Naive thymus-derived CD4-positive, alpha-beta T cell (primary cell): ENCODE measurements around the gene CYB561. TPM values are rescaled to one million over a fixed set of nuclear protein-coding genes. Genes with fewer than 3 reads are reported as not detected.
A peak's percentile ranks its signal among the peaks of the same experiment; 100 is the strongest.

Source experiments
- ATAC-seq: fragments of 150-1000 bp; cut with Tn5 transposase; 2 replicates; pipeline ENCODE4 v1.10.0; 2021; ENCODE audit warnings: mild to moderate bottlenecking, moderate library complexity
- CTCF ChIA-PET: fragments of 350-600 bp; sonication (Branson Sonifier 250); formaldehyde crosslinking; loops from one replicate; lab custom pipeline; 2021; ENCODE audit warnings: antibody characterized with exemption; lab: Charles Lee
- POLR2A ChIA-PET: fragments of 350-600 bp; sonication (Branson Sonifier 250); formaldehyde crosslinking; loops from one replicate; lab custom pipeline; 2021; ENCODE audit warnings: antibody characterized with exemption, inconsistent platforms; lab: Charles Lee
- DNase-seq, 9 donors: peaks; one replicate each; pipeline versions ENCODE4 v3.0.0 to v3.0.0-alpha.2; 2020 to 2022; ENCODE audit warnings: mixed read lengths in 1 of 9
- H3K27ac ChIP-seq: one replicate; pipeline ENCODE4 v1.7.0; 2013; ENCODE audit warnings: mild to moderate bottlenecking, low read depth, low read length, moderate library complexity
- H3K27me3 ChIP-seq, 2 donors: one replicate each; pipeline ENCODE4 v1.7.0; 2013; ENCODE audit warnings: low read length in 2 of 2, mild to moderate bottlenecking in 2 of 2, moderate library complexity in 2 of 2; ENCODE audit not compliant: control insufficient read depth in 2 of 2, insufficient read depth in 2 of 2
- H3K36me3 ChIP-seq, 3 experiments: 1 replicate in 2 of 3; 2 replicates in 1 of 3; pipeline ENCODE4 v1.7.0; 2013; ENCODE audit warnings: low read length in 3 of 3, mild to moderate bottlenecking in 3 of 3, moderate library complexity in 1 of 3; ENCODE audit not compliant: insufficient read depth in 3 of 3, control insufficient read depth in 2 of 3
- H3K4me1 ChIP-seq, 2 donors: one replicate each; pipeline ENCODE4 v1.7.0; 2013; ENCODE audit warnings: low read length in 2 of 2, mild to moderate bottlenecking in 2 of 2, moderate library complexity in 1 of 2; ENCODE audit not compliant: control insufficient read depth in 2 of 2, insufficient read depth in 2 of 2
- H3K4me3 ChIP-seq: 2 replicates; pipeline ENCODE4 v1.7.0; 2013; ENCODE audit warnings: mild to moderate bottlenecking, low read length
- H3K9me3 ChIP-seq, 3 experiments: 1 replicate in 2 of 3; 2 replicates in 1 of 3; pipeline ENCODE4 v1.7.0; 2013; ENCODE audit warnings: low read length in 3 of 3; ENCODE audit not compliant: control insufficient read depth in 2 of 3
- H3K27ac Mint-ChIP-seq, 9 donors: one replicate each; pipeline ENCODE4 v1.8.0; 2020 to 2022; ENCODE audit warnings: mixed read lengths in 9 of 9, mild to moderate bottlenecking in 8 of 9, moderate library complexity in 5 of 9, inconsistent platforms in 2 of 9
- H3K27me3 Mint-ChIP-seq, 5 donors: one replicate each; pipeline ENCODE4 v1.8.0; 2021 to 2022; ENCODE audit warnings: mixed read lengths in 5 of 5, mild to moderate bottlenecking in 1 of 5
- H3K36me3 Mint-ChIP-seq, 5 donors: one replicate each; pipeline ENCODE4 v1.8.0; 2020 to 2022; ENCODE audit warnings: mixed read lengths in 5 of 5, mild to moderate bottlenecking in 3 of 5, inconsistent platforms in 1 of 5
- H3K4me1 Mint-ChIP-seq, 7 donors: one replicate each; pipeline ENCODE4 v1.8.0; 2020 to 2022; ENCODE audit warnings: mixed read lengths in 7 of 7, mild to moderate bottlenecking in 3 of 7, inconsistent platforms in 1 of 7
- H3K4me3 Mint-ChIP-seq, 10 donors: one replicate each; pipeline ENCODE4 v1.8.0; 2020 to 2022; ENCODE audit warnings: mild to moderate bottlenecking in 10 of 10, mixed read lengths in 10 of 10, moderate library complexity in 6 of 10, inconsistent platforms in 2 of 10
- H3K9me3 Mint-ChIP-seq, 11 donors: one replicate each; pipeline ENCODE4 v1.8.0; 2020 to 2022; ENCODE audit warnings: mixed read lengths in 11 of 11, mild to moderate bottlenecking in 4 of 11, inconsistent platforms in 1 of 11, moderate library complexity in 1 of 11
- intact Hi-C, 2 donors: fragments of 100-400 bp; cut with micrococcal nuclease; formaldehyde crosslinking; loops; one replicate each; pipeline ENCODE4 v1.15.1; 2023
- polyA plus RNA-seq, 2 donors: library from polyadenylated mRNA; unstranded; fragments of 300-500 nt; fragmentation: Illumina TruSeq; gene quantifications; one replicate each; pipeline ENCODE4 v1.2.3, GENCODE V29; 2021
- total RNA-seq, 6 experiments: library from RNA in 5 of 6; stranded (reverse) in 5 of 6; gene quantifications; 1 replicate in 5 of 6; 2 replicates in 1 of 6; pipeline ENCODE4 v1.2.3 and lab custom pipeline; 2021 to 2026

CYB561 gene
- total and polyA plus RNA-seq, 7 experiments from 2014 or later = 1.9 to 20.4 (median 5.4) TPM

GRCh38 chr17:63423251-63423950 lies 22.7 kb downstream of the CYB561 start:
- no peaks in the 10 kb centered on the region for H3K27me3 ChIP-seq
- no peak overlapping the region for H3K27ac ChIP-seq
- Mint-ChIP-seq H3K9me3 (no peaks in the 10 kb centered on the region), H3K27ac (no peak overlapping the region), H3K4me3 (no peak overlapping the region), H3K27me3 (peaks cover 0 to 27% (median 0%) of the 10 kb centered on the region in 5 donors), H3K4me1 (peaks cover 28 to 53% (median 37%) of the 10 kb centered on the region in 7 donors), H3K36me3 (peaks cover 0 to 4% (median 0%) of the 10 kb centered on the region in 5 donors)
- H3K36me3 ChIP-seq = no peaks in the 10 kb centered on the region
- H3K9me3 ChIP-seq = no peaks in the 10 kb centered on the region
- POLR2A ChIA-PET = no interaction called here
- no peak for ATAC-seq
- CTCF ChIA-PET = interaction anchor here (0.6 to 7.1 kb wide), 5 partner anchors 12 to 281 kb away, joined by 3 to 112 read pairs (median 5); partner anchors contain the start of gene ACE
- intact Hi-C loops = loop anchor here in 1 of 2 donors (10.0 kb wide), 1 partner anchor 351 kb away; the partner anchor contains the start of genes CCDC47 and DDX42
- no peak for DNase-seq
- H3K4me1 ChIP-seq = peaks cover 22 to 39% of the 10 kb centered on the region in 2 donors
- H3K4me3 ChIP-seq = no peak overlapping the region

DNA sequence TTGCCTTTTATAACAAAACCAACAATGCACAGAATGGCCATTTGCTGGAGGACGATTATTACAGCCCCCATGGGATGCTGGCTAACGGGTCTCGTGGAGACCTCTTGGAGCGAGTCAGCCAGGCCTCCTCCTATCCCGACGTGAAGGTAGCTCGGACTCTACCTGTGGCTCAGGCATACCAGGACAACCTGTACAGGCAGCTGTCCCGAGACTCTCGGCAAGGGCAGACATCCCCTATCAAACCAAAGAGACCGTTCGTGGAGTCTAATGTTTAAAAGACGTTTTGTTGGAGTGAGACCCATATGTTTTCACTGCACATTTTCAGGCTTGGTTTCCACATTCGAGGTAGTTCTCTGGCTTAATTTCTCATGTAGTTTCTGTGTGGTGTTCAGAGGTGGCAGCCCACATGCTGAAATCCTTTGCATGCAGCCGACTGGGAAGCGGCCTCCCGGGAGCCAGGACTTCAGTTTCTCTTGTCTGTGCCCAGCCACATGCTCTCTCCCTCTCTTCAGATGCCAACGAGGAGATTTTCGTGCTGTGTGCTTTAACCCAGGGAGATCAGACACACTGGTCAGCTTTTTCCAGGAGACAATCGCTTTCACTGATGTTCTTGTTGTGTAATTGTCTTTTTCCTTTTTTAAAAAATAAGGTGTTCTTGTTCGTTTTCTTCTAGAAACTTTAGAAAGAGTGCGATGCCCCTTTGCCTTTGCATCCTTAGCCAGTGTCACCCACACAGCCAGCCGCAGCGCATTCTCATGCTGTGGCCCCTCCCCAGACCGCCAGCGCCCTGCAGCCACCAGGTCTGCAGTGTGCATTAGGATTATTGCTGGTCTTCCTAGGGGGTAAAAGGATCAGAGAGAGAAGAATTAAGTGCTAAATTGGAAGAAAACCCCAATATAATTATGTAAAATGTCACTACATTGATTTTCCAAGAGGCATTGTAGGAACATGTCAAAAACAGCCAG lies 24.1 kb downstream of the CYB561 start:
- peaks cover 0 to 8% (median 0%) of the 10 kb centered on the region in 5 donors for H3K36me3 Mint-ChIP-seq
- Histone ChIP-seq H3K4me1 (peaks cover 9 to 24% of the 10 kb centered on the region in 2 donors), H3K27me3 (no peaks in the 10 kb centered on the region), H3K4me3 (no peak overlapping the region), H3K36me3 (no peaks in the 10 kb centered on the region), H3K9me3 (no peaks in the 10 kb centered on the region), H3K27ac (no peak overlapping the region)
- peaks cover 15 to 41% (median 23%) of the 10 kb centered on the region in 7 donors for H3K4me1 Mint-ChIP-seq
- peaks cover 0 to 32% (median 0%) of the 10 kb centered on the region in 5 donors for H3K27me3 Mint-ChIP-seq
- no peak overlapping the region for H3K4me3 Mint-ChIP-seq
- ATAC-seq (no peak), DNase-seq (no peak)
- intact Hi-C loops = loop anchor here in 1 of 2 donors (10.0 kb wide), 1 partner anchor 353 kb away; the partner anchor contains the start of genes CCDC47 and DDX42
- CTCF ChIA-PET = interaction anchor here (1.9 kb wide), 1 partner anchor 13 kb away, joined by 5 read pairs; no protein-coding TSS in a partner anchor
- POLR2A ChIA-PET = no interaction called here
- H3K9me3 Mint-ChIP-seq = no peaks in the 10 kb centered on the region
- peak overlapping the region in 3 of 9 donors; percentile 6 to 24 (median 8) for H3K27ac Mint-ChIP-seq

DNA sequence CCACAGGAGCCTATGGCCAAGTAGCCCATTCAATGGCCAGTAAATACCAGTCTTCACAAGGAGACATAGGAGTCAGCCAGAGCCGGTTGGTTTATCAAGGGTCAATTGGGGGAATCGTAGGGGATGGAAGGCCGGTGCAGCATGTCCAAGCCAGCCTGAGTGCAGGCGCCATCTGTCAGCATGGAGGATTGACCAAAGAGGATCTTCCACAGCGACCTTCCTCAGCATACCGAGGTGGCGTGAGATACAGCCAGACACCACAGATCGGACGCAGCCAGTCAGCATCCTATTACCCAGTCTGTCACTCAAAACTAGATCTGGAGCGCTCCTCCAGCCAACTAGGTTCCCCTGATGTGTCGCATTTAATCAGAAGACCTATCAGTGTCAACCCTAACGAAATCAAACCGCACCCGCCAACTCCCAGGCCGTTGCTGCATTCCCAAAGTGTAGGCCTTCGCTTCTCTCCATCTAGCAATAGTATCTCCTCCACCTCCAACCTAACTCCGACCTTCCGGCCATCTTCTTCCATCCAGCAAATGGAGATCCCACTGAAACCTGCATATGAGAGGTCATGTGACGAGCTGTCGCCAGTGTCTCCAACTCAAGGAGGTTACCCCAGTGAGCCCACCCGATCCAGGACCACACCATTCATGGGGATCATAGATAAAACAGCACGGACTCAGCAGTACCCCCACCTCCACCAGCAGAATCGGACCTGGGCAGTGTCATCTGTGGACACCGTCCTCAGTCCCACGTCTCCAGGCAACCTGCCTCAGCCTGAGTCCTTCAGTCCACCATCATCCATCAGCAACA lies 25.0 kb downstream of the CYB561 start:
- no peaks in the 10 kb centered on the region for H3K9me3 ChIP-seq
- H3K4me3 ChIP-seq = no peak overlapping the region
- intact Hi-C loops = loop anchor here in 1 of 2 donors (10.0 kb wide), 1 partner anchor 354 kb away; the partner anchor contains the start of genes CCDC47 and DDX42
- Mint-ChIP-seq H3K27ac (peak overlapping the region in 7 of 9 donors; percentile 57 to 93 (median 86)), H3K4me3 (peak overlapping the region in 2 of 10 donors; percentile 38 to 71), H3K9me3 (no peaks in the 10 kb centered on the region), H3K27me3 (peaks cover 0 to 33% (median 0%) of the 10 kb centered on the region in 5 donors), H3K36me3 (peaks cover 0 to 10% (median 0%) of the 10 kb centered on the region in 5 donors), H3K4me1 (peaks cover 12 to 32% (median 20%) of the 10 kb centered on the region in 7 donors)
- ChIA-PET CTCF (interaction anchor here (1.9 kb wide), 1 partner anchor 14 kb away, joined by 5 read pairs; no protein-coding TSS in a partner anchor), POLR2A (no interaction called here)
- no peak overlapping the region for H3K27ac ChIP-seq
- DNase-seq (no peak), ATAC-seq (no peak)
- no peaks in the 10 kb centered on the region for H3K27me3 ChIP-seq
- H3K4me1 ChIP-seq = peaks cover 4 to 22% of the 10 kb centered on the region in 2 donors
- H3K36me3 ChIP-seq = no peaks in the 10 kb centered on the region

DNA sequence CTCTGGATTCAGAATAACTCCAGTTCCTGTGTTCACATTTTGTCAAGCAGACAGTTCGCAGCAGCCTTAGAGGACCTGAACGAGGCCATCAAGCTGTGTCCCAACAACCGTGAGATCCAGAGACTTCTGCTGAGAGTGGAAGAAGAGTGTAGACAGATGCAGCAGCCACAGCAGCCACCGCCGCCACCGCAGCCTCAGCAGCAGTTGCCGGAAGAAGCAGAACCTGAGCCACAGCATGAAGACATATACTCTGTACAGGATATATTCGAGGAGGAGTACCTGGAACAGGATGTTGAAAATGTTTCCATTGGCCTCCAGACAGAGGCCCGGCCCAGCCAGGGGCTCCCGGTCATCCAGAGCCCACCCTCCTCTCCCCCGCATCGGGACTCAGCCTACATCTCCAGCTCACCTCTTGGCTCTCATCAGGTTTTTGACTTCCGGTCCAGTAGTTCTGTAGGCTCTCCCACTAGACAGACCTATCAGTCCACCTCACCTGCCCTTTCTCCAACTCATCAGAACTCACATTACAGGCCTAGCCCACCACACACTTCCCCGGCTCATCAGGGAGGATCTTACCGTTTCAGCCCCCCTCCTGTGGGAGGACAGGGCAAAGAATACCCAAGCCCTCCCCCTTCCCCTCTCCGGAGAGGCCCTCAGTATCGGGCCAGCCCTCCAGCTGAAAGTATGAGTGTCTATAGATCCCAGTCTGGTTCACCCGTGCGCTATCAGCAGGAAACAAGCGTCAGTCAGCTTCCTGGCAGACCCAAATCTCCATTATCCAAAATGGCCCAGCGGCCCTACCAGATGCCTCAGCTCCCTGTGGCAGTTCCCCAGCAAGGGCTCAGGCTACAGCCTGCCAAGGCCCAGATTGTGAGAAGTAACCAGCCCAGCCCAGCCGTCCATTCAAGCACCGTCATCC lies 25.9 kb downstream of the CYB561 start:
- Histone ChIP-seq H3K9me3 (no peaks in the 10 kb centered on the region), H3K4me3 (no peak overlapping the region), H3K27me3 (no peaks in the 10 kb centered on the region), H3K27ac (peak overlapping the region; percentile 19), H3K36me3 (peaks cover 0 to 5% (median 0%) of the 10 kb centered on the region in 3 experiments), H3K4me1 (peaks cover 0 to 15% of the 10 kb centered on the region in 2 donors)
- ATAC-seq (peak; percentile 79), DNase-seq (peak in 7 of 9 donors; percentile 29 to 63 (median 52))
- Mint-ChIP-seq H3K4me1 (peaks cover 11 to 28% (median 18%) of the 10 kb centered on the region in 7 donors), H3K9me3 (no peaks in the 10 kb centered on the region), H3K27ac (peak overlapping the region; percentile 80 to 93 (median 86)), H3K4me3 (peak overlapping the region; percentile 18 to 80 (median 62)), H3K36me3 (peaks cover 0 to 11% (median 0%) of the 10 kb centered on the region in 5 donors), H3K27me3 (peaks cover 0 to 37% (median 0%) of the 10 kb centered on the region in 5 donors)
- intact Hi-C loops = loop anchor here in 1 of 2 donors (10.0 kb wide), 1 partner anchor 355 kb away; the partner anchor contains the start of genes CCDC47 and DDX42
- ChIA-PET CTCF (no interaction called here), POLR2A (no interaction called here)

- no peaks in the 10 kb centered on the region for H3K9me3 Mint-ChIP-seq
- CTCF ChIA-PET = interaction anchor here (1.3 kb wide), 1 partner anchor 13 kb away, joined by 10 read pairs; no protein-coding TSS in a partner anchor
- ATAC-seq (no peak), DNase-seq (no peak)
- POLR2A ChIA-PET = no interaction called here
- H3K27ac Mint-ChIP-seq = peak overlapping the region in 8 of 9 donors; percentile 32 to 93 (median 86)
- intact Hi-C loops = no loop called here
- H3K4me3 Mint-ChIP-seq = peak overlapping the region in 4 of 10 donors; percentile 12 to 80 (median 52)
- Histone ChIP-seq H3K4me3 (no peak overlapping the region), H3K4me1 (peaks cover 0 to 15% of the 10 kb centered on the region in 2 donors), H3K36me3 (peaks cover 0 to 6% (median 0%) of the 10 kb centered on the region in 3 experiments), H3K27me3 (no peaks in the 10 kb centered on the region), H3K9me3 (no peaks in the 10 kb centered on the region), H3K27ac (peak overlapping the region; percentile 19)
- peaks cover 0 to 11% (median 0%) of the 10 kb centered on the region in 5 donors for H3K36me3 Mint-ChIP-seq
- H3K4me1 Mint-ChIP-seq = peaks cover 11 to 28% (median 18%) of the 10 kb centered on the region in 7 donors
- H3K27me3 Mint-ChIP-seq = peaks cover 0 to 33% (median 0%) of the 10 kb centered on the region in 5 donors
Observed at GRCh38 chr17:63419398-63419797, 26.7 kb downstream of the CYB561 start.
